CD1c-positive myeloid dendritic cell (primary cell): ENCODE data around the gene NFKBIL1.

Source experiments
- DNase-seq: peaks from one replicate; pipeline ENCODE4 v3.0.0-alpha.2; 2016; ENCODE audit errors: extremely low spot score

The NFKBIL1 gene

DNA sequence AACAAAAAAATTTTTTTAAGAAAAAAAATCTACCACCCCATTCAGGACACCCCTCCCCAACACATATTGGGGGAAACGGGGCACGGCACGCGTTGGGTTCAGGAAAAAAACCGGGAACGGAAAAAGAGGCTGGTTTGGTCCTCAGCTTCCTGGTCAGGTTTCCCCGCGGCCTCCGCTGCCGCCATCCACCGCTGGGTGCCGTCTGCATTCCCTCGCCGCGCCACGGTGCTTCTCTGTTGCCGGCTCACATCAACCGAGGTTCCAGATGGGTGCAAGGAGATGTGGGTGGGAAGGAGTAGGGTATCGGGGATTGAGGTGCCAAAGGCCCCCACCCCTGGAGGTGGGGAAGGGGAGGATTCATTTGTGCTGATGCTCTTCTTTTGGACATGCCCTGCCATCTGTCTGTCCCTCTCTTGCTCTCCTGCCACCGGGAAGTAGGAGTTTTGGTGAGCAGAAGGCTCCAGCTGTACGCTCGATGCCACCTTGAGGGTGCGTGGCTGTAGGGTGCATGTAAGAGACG lies 12.8 kb upstream of the NFKBIL1 start:
- no peak for DNase-seq

DNA sequence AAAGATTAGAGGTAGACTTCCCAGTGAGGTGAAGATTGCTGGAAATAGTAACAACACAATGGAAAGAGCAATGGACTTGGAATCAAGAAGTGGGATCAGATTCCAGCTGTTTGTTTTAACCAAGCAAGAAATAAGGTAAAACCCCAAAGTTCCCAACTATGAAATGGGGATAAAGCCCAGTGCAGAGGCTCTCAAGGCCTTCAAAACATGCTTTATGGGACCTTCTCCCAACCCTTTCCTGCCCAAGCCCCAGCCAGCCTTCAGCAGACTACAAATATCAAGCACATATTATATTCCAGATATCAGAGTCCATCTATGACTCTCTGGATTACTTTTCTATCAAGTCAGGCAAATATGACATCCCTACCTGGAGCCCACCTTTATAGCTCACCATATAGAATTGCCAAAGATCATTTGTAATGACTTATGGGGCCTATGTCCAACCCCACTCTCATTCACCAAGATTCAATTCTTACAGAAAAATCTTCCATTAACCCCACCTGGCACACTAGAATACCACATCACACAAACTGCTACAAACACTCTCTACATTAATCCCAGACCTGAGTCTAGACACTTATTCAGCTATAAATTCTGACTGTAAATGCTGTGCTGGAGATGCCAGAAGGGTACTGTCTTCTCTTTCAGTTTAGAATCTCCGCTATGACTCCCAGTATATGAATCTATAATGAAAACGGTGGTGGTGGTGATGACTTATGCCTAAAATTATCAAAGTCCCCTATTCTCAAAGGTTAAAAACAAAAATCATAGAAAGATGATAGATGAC lies 11.7 kb upstream of the NFKBIL1 start:
- DNase-seq: no peak

GRCh38 chr6:31538805-31539400 lies 8.5 kb upstream of the NFKBIL1 start:
- no peak for DNase-seq

- DNase-seq: no peak
Measured at GRCh38 chr6:31540640-31541039, 6.8 kb upstream of the NFKBIL1 start.

- DNase-seq: peak; percentile 48
Measured at GRCh38 chr6:31541059-31541657, 6.2 kb upstream of the NFKBIL1 start.

- DNase-seq: peak; percentile 98
Measured at GRCh38 chr6:31541658-31542521, 5.5 kb upstream of the NFKBIL1 start, which contains the start of gene DDX39B. Gene DDX39B, minus strand, starts transcription at chr6:31542003. Its CDS starts 1,471 bp downstream, at chr6:31540532.

- no peak for DNase-seq
Measured at GRCh38 chr6:31543639-31544038, 3.8 kb upstream of the NFKBIL1 start.

DNA sequence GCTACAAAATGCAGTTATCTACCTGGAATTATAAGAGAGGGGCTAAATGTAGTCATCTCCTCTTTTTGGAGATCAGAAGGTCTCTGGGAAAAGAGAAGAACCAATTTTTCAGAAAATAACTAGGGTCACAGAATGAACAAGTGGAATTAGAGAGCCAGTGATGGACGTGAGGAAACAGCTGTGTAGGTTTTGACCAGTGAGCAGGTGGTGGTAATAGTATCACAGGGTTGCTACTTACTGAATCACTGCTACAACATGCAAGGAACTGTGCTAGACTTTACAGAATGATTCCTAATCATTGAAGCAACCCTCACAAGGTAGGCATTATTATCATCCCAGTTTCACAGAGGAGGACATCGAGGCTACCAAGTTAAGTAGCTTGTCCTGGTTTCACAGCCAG lies 2.7 kb upstream of the NFKBIL1 start:
- DNase-seq: no peak

DNA sequence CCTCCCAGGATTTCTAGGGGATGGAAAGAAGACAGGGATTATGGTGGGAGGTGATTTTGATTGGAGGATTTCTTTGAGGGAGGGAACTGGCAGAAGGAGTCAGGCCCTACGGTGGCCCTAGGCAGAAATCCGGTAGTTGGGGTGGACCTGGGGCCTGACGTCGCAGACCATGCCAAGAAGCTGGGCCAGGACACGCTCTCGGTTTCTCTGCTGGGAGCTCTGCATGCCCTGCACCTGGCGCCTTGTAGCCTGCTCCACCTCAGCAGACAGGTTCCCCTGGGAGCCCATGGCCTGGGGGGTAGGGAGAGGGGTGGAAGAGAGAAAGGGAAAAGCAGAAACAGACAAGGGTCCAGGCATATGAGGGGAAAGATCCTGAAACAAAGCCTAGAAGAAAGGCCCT lies 2.1 kb upstream of the NFKBIL1 start:
- no peak for DNase-seq

DNA sequence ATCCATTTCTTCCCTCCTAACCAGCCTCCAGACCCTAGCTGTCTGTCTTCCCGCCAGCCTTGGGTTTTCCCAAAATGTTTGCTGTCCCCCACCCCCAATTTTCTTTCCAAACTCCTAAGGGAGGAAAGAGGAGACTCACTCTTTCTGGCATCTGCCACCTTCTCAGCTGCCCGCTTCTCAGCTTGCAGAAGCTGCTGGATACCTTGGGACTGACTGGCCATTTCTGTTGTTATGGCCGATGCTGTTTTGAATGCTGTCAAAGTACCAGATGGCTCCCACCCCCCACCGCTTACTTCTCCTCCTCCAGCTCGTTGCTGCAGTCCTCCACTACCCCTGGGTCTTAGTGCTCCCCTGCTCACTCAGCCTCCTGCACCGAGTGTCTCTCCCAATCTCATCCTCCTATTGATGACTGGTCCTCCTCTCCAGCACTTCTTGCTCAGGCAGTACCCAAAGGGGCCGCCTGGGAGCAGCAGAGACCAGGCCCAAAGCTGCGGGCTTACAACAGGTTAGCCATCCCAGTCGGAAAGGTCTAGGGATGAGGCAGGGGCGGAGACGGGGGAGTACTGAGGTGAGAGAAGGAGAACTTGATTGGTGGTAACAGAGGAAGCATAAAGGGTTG lies 960 bp upstream of the NFKBIL1 start, which contains the start of gene ATP6V1G2:
ATP6V1G2 (minus strand) TSS at position 270 of the 619 bp plus-strand sequence; CDS start at position 221, 49 bp downstream.
- DNase-seq: peak; percentile 85

- no peak for DNase-seq
Measured at GRCh38 chr6:31547727-31548543, 527 bp downstream of the NFKBIL1 start.

DNA sequence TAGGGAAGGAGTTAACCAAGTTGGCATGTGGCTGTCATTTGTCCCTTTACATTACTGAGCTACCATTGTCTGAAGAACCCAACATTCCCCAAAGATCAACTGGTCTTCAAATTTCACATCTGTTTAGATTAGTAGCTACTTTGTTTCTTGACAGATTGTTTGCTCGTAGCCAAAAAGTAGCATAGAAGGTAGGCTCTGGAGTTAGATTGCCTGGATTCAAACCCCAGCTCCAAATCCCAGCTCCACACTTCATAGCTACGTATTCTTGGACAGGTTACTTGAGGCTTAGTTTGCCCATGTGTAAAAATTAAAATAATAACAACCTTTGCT lies 1.1 kb downstream of the NFKBIL1 start:
- DNase-seq: no peak

GRCh38 chr6:31551371-31551770 lies 4.0 kb downstream of the NFKBIL1 start:
- DNase-seq: peak; percentile 89

GRCh38 chr6:31556307-31556706 lies 8.9 kb downstream of the NFKBIL1 start:
- DNase-seq: no peak

DNA sequence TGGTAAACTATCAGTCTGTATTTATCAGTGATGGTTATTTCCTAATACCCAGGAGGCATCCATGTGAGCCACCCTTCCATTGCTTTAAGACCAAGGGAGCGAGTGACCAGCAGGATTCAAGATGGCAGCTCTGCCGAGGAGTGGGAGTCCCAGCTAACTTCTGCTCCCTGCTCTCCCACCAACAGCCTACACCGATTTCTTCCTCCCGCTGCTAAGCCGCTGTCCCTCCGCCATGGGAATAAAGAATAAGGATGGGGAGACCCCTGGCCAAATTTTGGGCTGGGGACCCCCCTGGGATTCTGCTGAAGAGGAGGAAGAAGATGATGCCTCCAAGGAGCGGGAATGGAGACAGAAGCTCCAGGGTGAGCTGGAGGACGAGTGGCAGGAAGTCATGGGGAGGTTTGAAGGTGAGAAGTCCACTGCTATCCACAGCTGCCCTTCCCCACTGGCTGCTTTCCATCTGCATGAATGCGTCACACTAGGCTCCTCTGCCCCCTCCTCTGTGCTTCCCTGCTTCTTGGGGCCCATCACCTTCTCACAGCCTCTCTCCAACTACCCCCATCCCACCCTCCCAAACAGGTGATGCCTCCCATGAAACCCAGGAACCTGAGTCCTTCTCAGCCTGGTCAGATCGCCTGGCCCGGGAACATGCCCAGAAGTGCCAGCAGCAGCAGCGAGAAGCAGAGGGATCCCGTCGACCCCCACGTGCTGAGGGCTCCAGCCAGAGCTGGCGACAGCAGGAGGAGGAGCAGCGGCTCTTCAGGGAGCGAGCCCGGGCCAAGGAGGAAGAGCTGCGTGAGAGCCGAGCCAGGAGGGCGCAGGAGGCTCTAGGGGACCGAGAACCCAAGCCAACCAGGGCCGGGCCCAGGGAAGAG lies 10.3 kb downstream of the NFKBIL1 start:
- no peak for DNase-seq

- no peak for DNase-seq
Measured at GRCh38 chr6:31558318-31558625, 10.9 kb downstream of the NFKBIL1 start.

DNA sequence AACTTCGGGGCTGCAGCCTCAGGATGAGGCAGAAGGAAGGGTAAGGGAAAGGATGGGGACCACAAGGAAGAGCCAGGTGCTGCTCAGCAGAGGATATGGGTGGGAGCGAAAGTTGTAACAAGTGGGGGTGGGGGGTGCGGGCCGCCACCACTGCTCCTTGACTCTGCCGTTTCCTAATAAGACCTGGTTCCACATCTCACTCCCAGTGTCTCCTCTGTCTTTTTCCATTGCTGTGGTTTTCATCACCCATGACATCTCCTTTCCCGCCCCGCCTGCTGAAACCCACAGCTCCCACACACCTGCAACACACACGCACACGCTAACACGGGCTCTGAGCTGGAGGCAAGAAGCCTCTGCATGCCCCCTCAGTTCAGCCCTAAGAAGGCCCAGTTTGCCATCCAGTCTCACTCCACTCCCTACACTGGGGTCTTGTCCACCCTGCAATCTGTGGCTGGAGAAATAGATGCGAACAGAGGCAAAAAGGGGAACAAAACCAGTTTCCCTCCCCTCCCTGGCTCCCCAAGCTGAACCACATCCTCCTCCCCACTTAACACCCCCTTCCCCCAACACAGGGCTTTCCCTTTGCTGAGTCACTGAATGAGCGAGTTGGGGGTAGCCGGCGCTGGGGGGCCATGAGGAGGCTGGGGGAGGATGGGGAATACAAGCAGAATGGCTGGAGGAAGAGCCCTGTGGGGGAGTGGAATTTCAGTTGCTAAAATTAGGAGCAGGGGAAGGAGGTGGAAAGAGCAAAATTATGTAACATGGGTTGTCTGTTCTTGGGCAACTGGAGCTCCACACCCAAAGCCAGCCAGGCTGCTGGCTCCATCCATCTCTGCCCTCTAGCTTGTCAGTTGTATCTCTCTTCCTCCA lies 11.5 kb downstream of the NFKBIL1 start:
- peak; percentile 90 for DNase-seq

DNA sequence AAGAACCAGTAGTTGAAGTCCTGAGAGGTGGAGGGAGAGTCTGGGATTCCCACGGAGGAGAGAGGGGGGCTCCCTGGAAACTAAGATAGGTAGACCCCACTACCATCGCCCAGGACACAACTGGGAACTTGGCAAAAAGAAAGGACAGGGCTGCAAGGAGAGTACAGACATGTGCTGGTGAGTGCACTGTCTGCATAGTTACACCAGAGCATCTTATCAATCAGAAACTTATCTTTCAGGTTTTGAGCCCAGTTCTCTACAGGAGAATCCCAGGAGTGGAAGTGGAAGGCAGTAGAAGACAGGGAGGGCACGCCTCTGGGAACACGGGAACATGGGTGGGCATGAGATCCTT lies 12.2 kb downstream of the NFKBIL1 start:
- DNase-seq: no peak
